Measurements from ENCODE around the gene C3orf38. TPM values are rescaled to one million over a fixed set of nuclear protein-coding genes. Genes with fewer than 3 reads are reported as not detected.
"Not testable (repeated sequence)": the region's sequence is repeated elsewhere in the genome, so short reads cannot be mapped to it uniquely, and the experiment has no call there.

The C3orf38 gene
- total RNA-seq, 2 experiments from 2014 or later = 28.0 to 28.8 TPM

- H3K9me3 Mint-ChIP-seq (ENCODE audit: insufficient read depth) = no peaks in the 10 kb centered on the region
- DNase-seq = no peak
- H3K4me1 Mint-ChIP-seq (ENCODE audit: low read depth) = peaks cover 39% of the 10 kb centered on the region
- peaks cover 35% of the 10 kb centered on the region for H3K36me3 Mint-ChIP-seq (ENCODE audit: low read depth)
- H3K4me3 Mint-ChIP-seq = peak overlapping the region; percentile 10
- POLR2A ChIA-PET = no interaction called here
- H3K27ac Mint-ChIP-seq = no peak overlapping the region
- CTCF ChIA-PET = interaction anchor here (3.4 kb wide), 1 partner anchor 39 kb away, joined by 11 read pairs; no protein-coding TSS in a partner anchor
- H3K27me3 Mint-ChIP-seq (ENCODE audit: low read depth) = no peaks in the 10 kb centered on the region
- ATAC-seq = no peak
These were observed 3.1 kb downstream of the C3orf38 start for GRCh38 chr3:88152841-88153240.

- ATAC-seq (no peak), DNase-seq (no peak)
- Mint-ChIP-seq H3K36me3 (ENCODE audit: low read depth) (peaks cover 28% of the 10 kb centered on the region), H3K9me3 (ENCODE audit: insufficient read depth) (no peaks in the 10 kb centered on the region), H3K4me1 (ENCODE audit: low read depth) (peaks cover 6% of the 10 kb centered on the region), H3K27ac (no peak overlapping the region), H3K4me3 (no peak overlapping the region), H3K27me3 (ENCODE audit: low read depth) (no peaks in the 10 kb centered on the region)
- ChIA-PET POLR2A (no interaction called here), CTCF (no interaction called here)
These were observed 16.7 kb downstream of the C3orf38 start for GRCh38 chr3:88166419-88166971.

GRCh38 chr3:88167173-88167572 is 17.4 kb downstream of the C3orf38 start:
- DNase-seq = no peak

GRCh38 chr3:88167704-88168103 is 17.9 kb downstream of the C3orf38 start:
- DNase-seq = no peak
- Mint-ChIP-seq H3K27ac (no peak overlapping the region), H3K27me3 (ENCODE audit: low read depth) (no peaks in the 10 kb centered on the region), H3K9me3 (ENCODE audit: insufficient read depth) (no peaks in the 10 kb centered on the region), H3K36me3 (ENCODE audit: low read depth) (peaks cover 21% of the 10 kb centered on the region), H3K4me1 (ENCODE audit: low read depth) (peaks cover 4% of the 10 kb centered on the region), H3K4me3 (no peak overlapping the region)
- ATAC-seq = no peak
- ChIA-PET POLR2A (no interaction called here), CTCF (no interaction called here)

More at GRCh38 chr3:88167173-88167572, 17.4 kb downstream of the C3orf38 start:
- Mint-ChIP-seq H3K9me3 (ENCODE audit: insufficient read depth) (no peaks in the 10 kb centered on the region), H3K27me3 (ENCODE audit: low read depth) (no peaks in the 10 kb centered on the region), H3K4me1 (ENCODE audit: low read depth) (peaks cover 5% of the 10 kb centered on the region), H3K36me3 (ENCODE audit: low read depth) (peaks cover 25% of the 10 kb centered on the region), H3K4me3 (no peak overlapping the region), H3K27ac (no peak overlapping the region)
- ATAC-seq = no peak
- CTCF ChIA-PET = no interaction called here
- POLR2A ChIA-PET = no interaction called here

- no peak overlapping the region for H3K27ac Mint-ChIP-seq
- H3K36me3 Mint-ChIP-seq (ENCODE audit: low read depth) = peaks cover 16% of the 10 kb centered on the region
- ATAC-seq (no peak), DNase-seq (no peak)
- H3K4me1 Mint-ChIP-seq (ENCODE audit: low read depth) = peaks cover 4% of the 10 kb centered on the region
- CTCF ChIA-PET = no interaction called here
- no peaks in the 10 kb centered on the region for H3K9me3 Mint-ChIP-seq (ENCODE audit: insufficient read depth)
- H3K27me3 Mint-ChIP-seq (ENCODE audit: low read depth) = no peaks in the 10 kb centered on the region
- POLR2A ChIA-PET = no interaction called here
- no peak overlapping the region for H3K4me3 Mint-ChIP-seq
These were observed 18.4 kb downstream of the C3orf38 start for GRCh38 chr3:88168171-88168570.

GRCh38 chr3:88180398-88180999 is 30.7 kb downstream of the C3orf38 start:
- Mint-ChIP-seq H3K27me3 (ENCODE audit: low read depth) (peaks cover 12% of the 10 kb centered on the region), H3K4me3 (no peak overlapping the region), H3K9me3 (ENCODE audit: insufficient read depth) (no peaks in the 10 kb centered on the region), H3K36me3 (ENCODE audit: low read depth) (no peaks in the 10 kb centered on the region), H3K27ac (no peak overlapping the region), H3K4me1 (ENCODE audit: low read depth) (peaks cover 6% of the 10 kb centered on the region)
- ChIA-PET CTCF (interaction anchor here (0.9 to 1.5 kb wide), 5 partner anchors 9 to 176 kb away, joined by 3 to 6 read pairs (median 4); no protein-coding TSS in a partner anchor), POLR2A (no interaction called here)
- ATAC-seq (peak; percentile 75), DNase-seq (peak; percentile 59)

- peaks cover 16% of the 10 kb centered on the region for H3K27me3 Mint-ChIP-seq (ENCODE audit: low read depth)
- H3K4me1 Mint-ChIP-seq (ENCODE audit: low read depth); POLR2A ChIA-PET; H3K9me3 Mint-ChIP-seq (ENCODE audit: insufficient read depth); ATAC-seq; H3K4me3 Mint-ChIP-seq; H3K36me3 Mint-ChIP-seq (ENCODE audit: low read depth); H3K27ac Mint-ChIP-seq; DNase-seq: not testable (repeated sequence)
- CTCF ChIA-PET = interaction anchor here (1.6 kb wide), 1 partner anchor 411 kb away, joined by 3 read pairs; no protein-coding TSS in a partner anchor
These were observed 32.6 kb downstream of the C3orf38 start for GRCh38 chr3:88182165-88182918.

GRCh38 chr3:88188436-88188835 is 38.7 kb downstream of the C3orf38 start:
- Mint-ChIP-seq H3K27me3 (ENCODE audit: low read depth) (peaks cover 7% of the 10 kb centered on the region), H3K4me3 (no peak overlapping the region), H3K27ac (no peak overlapping the region), H3K36me3 (ENCODE audit: low read depth) (no peaks in the 10 kb centered on the region), H3K4me1 (ENCODE audit: low read depth) (no peaks in the 10 kb centered on the region), H3K9me3 (ENCODE audit: insufficient read depth) (no peaks in the 10 kb centered on the region)
- CTCF ChIA-PET = no interaction called here
- DNase-seq (no peak), ATAC-seq (no peak)
- POLR2A ChIA-PET = no interaction called here

- H3K27me3 Mint-ChIP-seq (ENCODE audit: low read depth) = peaks cover 7% of the 10 kb centered on the region
- no peak for DNase-seq
- H3K36me3 Mint-ChIP-seq (ENCODE audit: low read depth) = no peaks in the 10 kb centered on the region
- ATAC-seq = no peak
- no peak overlapping the region for H3K4me3 Mint-ChIP-seq
- POLR2A ChIA-PET = no interaction called here
- no peaks in the 10 kb centered on the region for H3K4me1 Mint-ChIP-seq (ENCODE audit: low read depth)
- no peak overlapping the region for H3K27ac Mint-ChIP-seq
- no peaks in the 10 kb centered on the region for H3K9me3 Mint-ChIP-seq (ENCODE audit: insufficient read depth)
- CTCF ChIA-PET = no interaction called here
These were observed 39.6 kb downstream of the C3orf38 start for GRCh38 chr3:88189361-88189810.

GRCh38 chr3:88191872-88192409 is 42.2 kb downstream of the C3orf38 start:
- Mint-ChIP-seq H3K4me1 (ENCODE audit: low read depth) (no peaks in the 10 kb centered on the region), H3K27ac (no peak overlapping the region)
- CTCF ChIA-PET = no interaction called here

GRCh38 chr3:88192631-88193030 is 42.9 kb downstream of the C3orf38 start:
- no peak overlapping the region for H3K27ac Mint-ChIP-seq
- ChIA-PET CTCF (no interaction called here), POLR2A (no interaction called here)
- ATAC-seq (no peak), DNase-seq (no peak)
- H3K4me3 Mint-ChIP-seq = no peak overlapping the region
- H3K9me3 Mint-ChIP-seq (ENCODE audit: insufficient read depth) = no peaks in the 10 kb centered on the region
- H3K27me3 Mint-ChIP-seq (ENCODE audit: low read depth) = no peaks in the 10 kb centered on the region
- H3K36me3 Mint-ChIP-seq (ENCODE audit: low read depth) = no peaks in the 10 kb centered on the region
- H3K4me1 Mint-ChIP-seq (ENCODE audit: low read depth) = no peaks in the 10 kb centered on the region

More at GRCh38 chr3:88191872-88192409, 42.2 kb downstream of the C3orf38 start:
- POLR2A ChIA-PET = no interaction called here
- DNase-seq (no peak), ATAC-seq (no peak)
- Mint-ChIP-seq H3K9me3 (ENCODE audit: insufficient read depth) (no peaks in the 10 kb centered on the region), H3K27me3 (ENCODE audit: low read depth) (no peaks in the 10 kb centered on the region), H3K36me3 (ENCODE audit: low read depth) (no peaks in the 10 kb centered on the region), H3K4me3 (no peak overlapping the region)

- DNase-seq (peak; percentile 24), ATAC-seq (no peak)
- CTCF ChIA-PET = no interaction called here
- no peaks in the 10 kb centered on the region for H3K4me1 Mint-ChIP-seq (ENCODE audit: low read depth)
- no peaks in the 10 kb centered on the region for H3K36me3 Mint-ChIP-seq (ENCODE audit: low read depth)
- POLR2A ChIA-PET = interaction anchor here (1.3 kb wide), 1 partner anchor 47 kb away, joined by 3 read pairs; no protein-coding TSS in a partner anchor
- no peak overlapping the region for H3K27ac Mint-ChIP-seq
- no peak overlapping the region for H3K4me3 Mint-ChIP-seq
- H3K27me3 Mint-ChIP-seq (ENCODE audit: low read depth) = peaks cover 2% of the 10 kb centered on the region
- no peaks in the 10 kb centered on the region for H3K9me3 Mint-ChIP-seq (ENCODE audit: insufficient read depth)
These were observed 46.2 kb downstream of the C3orf38 start for GRCh38 chr3:88195951-88196434.

All from activated CD8-positive, alpha-beta T cell treated with anti-CD3 and anti-CD28 coated beads, Interleukin-2, amount 10 ng/mL, durations not matched to agents 7 days and 5 days (primary cell).